ENCODE data around the gene MED12L.

DNA sequence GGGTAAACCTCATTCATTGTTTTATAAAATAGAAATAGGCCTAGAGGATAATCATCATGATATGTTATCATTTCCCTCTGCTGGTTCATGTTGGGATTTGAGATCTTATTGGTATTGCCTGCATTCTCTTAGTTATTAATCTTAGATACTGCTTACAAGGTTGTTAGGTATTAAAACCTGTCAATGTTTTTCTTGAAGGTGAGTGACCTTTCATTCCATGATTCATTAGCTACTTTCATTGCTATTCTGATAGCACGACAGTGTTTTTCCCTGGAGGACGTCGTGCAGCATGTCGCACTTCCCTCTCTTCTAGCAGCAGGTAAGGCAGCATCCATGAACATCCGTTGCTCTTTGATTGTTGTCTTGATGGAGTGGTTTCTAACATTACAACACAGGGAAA is 282.0 kb downstream of the MED12L start:
- TF ChIP-seq, protein P1, sequence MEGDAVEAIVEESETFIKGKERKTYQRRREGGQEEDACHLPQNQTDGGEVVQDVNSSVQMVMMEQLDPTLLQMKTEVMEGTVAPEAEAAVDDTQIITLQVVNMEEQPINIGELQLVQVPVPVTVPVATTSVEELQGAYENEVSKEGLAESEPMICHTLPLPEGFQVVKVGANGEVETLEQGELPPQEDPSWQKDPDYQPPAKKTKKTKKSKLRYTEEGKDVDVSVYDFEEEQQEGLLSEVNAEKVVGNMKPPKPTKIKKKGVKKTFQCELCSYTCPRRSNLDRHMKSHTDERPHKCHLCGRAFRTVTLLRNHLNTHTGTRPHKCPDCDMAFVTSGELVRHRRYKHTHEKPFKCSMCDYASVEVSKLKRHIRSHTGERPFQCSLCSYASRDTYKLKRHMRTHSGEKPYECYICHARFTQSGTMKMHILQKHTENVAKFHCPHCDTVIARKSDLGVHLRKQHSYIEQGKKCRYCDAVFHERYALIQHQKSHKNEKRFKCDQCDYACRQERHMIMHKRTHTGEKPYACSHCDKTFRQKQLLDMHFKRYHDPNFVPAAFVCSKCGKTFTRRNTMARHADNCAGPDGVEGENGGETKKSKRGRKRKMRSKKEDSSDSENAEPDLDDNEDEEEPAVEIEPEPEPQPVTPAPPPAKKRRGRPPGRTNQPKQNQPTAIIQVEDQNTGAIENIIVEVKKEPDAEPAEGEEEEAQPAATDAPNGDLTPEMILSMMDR (IDR thresholded peaks at IDR 0.05; ENCODE audit: poor library complexity): no peak
- no peak for TF ChIP-seq EZH2phosphoT487 (IDR thresholded peaks at IDR 0.05; ENCODE audit: low read depth, severe bottlenecking, unreplicated experiment)
- TF ChIP-seq EZH2 (IDR thresholded peaks at IDR 0.05; ENCODE audit: borderline replicate concordance): no peak
